Measurements from ENCODE around the gene ZMIZ1.

ZMIZ1 gene

GRCh38 chr10:79298403-79299244 lies 229.9 kb downstream of the ZMIZ1 start:
- DNase-seq: no peak

GRCh38 chr10:79299397-79300241 lies 230.9 kb downstream of the ZMIZ1 start:
- no peak for DNase-seq

- DNase-seq: no peak
These were observed 231.9 kb downstream of the ZMIZ1 start for GRCh38 chr10:79300711-79301110.

GRCh38 chr10:79301754-79302530 lies 233.2 kb downstream of the ZMIZ1 start:
- DNase-seq: no peak

GRCh38 chr10:79303631-79304478 lies 235.1 kb downstream of the ZMIZ1 start:
- no peak for DNase-seq

GRCh38 chr10:79304479-79305087 lies 235.8 kb downstream of the ZMIZ1 start:
- DNase-seq: no peak

- DNase-seq: no peak
These were observed 236.7 kb downstream of the ZMIZ1 start for GRCh38 chr10:79305515-79305914.

GRCh38 chr10:79305988-79306387 lies 237.2 kb downstream of the ZMIZ1 start:
- DNase-seq: no peak

- no peak for DNase-seq
These were observed 238.0 kb downstream of the ZMIZ1 start for GRCh38 chr10:79306644-79307220.

GRCh38 chr10:79308016-79308415 lies 239.2 kb downstream of the ZMIZ1 start:
- no peak for DNase-seq

GRCh38 chr10:79308969-79309665 lies 240.4 kb downstream of the ZMIZ1 start:
- DNase-seq: no peak

- no peak for DNase-seq
These were observed 241.6 kb downstream of the ZMIZ1 start for GRCh38 chr10:79310200-79310865.

- no peak for DNase-seq
These were observed 242.3 kb downstream of the ZMIZ1 start for GRCh38 chr10:79310911-79311573.

- no peak for DNase-seq
These were observed 243.0 kb downstream of the ZMIZ1 start for GRCh38 chr10:79311581-79312407.

- DNase-seq: no peak
These were observed 243.9 kb downstream of the ZMIZ1 start for GRCh38 chr10:79312601-79313187.

- DNase-seq: no peak
These were observed 244.6 kb downstream of the ZMIZ1 start for GRCh38 chr10:79313320-79313719.

- no peak for DNase-seq
These were observed 245.2 kb downstream of the ZMIZ1 start for GRCh38 chr10:79313911-79314439.

Data from GF-D8 (cell line).